D341Med (cell line): Measurements from ENCODE around the gene TTC38.

Experiments
- DNase-seq: peaks from one replicate; pipeline ENCODE4 v3.0.0; 2012; ENCODE audit warnings: low spot score

Gene TTC38

DNA sequence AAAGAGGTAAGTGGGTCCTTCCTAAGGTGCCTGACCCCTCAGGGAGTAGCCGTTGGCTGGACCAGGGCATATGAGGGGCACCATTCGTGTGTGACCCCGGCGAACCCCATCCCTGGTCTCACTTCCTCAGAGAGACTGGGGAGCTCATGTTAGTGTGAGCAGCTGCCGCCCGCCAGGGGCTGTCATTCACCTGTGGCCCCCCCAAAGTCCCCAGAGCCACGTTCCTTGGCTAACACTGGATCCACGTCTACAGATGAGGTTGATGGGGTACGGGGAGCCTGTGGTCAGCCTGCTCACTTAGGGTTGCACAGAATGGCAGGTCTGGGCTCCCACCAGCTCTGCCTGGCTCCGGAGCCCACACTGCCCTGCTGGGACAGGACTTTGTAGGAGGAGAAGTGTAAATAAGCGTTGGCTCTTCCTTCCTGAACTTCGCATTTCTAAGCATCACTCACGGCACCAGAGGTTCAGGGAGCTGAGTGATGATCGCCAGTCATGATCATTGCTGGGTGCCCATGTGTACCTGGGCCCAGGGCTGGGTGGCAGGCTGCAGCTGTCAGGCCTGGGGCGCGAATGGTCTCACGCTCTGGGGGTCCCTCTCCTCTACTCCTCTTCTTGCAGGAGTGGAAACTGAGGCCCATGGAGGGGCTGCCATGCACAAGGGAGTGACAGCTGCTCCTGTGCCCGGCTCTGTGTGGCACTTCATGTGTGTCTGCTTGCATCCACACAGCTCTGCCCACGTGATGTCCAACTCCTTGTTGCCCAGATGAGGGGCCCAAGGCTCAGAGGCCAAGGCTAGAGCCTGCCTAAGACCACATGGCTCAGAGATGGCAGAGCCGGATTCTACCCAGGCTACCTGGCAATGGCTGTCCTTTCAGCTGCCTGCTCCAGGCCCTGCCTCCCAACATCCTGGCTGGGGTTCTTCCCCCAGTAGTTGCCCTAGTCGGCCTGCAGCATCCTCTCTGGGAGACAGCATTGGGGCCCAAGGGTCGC is 11.1 kb downstream of the TTC38 start:
- DNase-seq: no peak

DNA sequence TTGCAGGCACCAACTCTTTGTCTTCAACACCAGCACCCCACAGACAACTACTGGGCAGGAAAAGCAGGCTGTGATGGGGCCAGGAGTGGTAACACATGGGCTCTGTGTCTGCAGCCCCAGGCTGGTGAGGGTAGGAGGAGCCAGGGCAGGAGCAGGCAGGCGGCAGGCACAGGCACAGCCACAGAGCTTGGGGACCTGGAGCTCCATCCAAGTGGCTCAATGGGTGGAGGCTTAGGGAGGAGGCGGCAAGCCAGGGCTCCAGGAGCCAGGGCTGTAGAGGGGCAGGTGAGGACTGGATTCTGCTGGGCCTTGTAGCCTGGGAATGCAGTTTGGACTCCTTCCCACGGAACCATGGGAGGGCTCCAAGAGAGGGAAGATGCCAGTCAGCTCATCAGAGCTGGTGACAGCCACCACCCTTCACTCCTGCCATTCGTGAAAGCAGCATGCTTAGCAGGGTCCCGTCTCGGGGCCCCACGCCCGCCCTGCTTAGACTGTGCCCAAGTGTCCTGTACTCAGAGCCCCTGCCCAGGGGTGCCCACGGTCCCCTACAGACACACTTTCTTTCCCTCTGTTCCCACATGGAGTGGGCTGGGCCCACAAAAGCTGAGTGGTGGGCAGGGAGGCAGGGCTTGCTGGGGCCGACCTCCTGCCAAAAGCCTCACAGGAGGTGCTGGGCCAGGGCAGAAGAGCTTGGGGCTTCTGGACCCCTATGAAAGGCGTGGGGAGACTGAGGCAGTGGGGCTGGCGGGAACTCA is 12.4 kb downstream of the TTC38 start:
- no peak for DNase-seq

DNA sequence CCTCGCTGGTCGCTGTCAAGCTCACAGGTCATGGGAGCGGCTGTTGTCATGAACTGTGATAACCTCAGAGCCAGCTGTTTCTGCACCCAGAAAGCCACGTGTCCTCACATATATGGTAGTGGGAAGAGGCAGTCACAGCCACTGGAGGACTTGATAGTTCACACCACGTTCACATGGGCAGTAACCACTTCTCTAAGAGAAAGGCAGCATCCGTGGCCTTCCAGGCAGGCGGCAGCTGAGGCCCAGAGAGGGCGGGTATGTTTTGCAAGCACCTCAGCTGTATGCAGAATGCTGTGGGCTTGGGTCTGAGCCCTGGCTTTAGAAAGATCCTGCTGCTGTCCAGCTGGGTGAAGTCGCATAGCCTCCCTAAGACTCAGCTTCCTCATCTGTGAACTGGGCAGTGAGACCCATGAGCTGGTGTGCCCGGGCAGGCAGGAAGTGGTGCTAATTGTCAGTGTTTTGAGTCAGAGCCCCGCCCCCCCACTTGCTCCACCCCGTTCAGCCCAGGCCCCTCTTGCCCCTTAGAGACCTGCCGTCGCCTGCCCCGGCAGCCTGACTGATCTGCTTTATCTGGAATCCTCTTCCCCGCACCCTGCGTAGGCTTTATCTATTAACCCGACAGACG is 13.3 kb downstream of the TTC38 start:
- no peak for DNase-seq

DNA sequence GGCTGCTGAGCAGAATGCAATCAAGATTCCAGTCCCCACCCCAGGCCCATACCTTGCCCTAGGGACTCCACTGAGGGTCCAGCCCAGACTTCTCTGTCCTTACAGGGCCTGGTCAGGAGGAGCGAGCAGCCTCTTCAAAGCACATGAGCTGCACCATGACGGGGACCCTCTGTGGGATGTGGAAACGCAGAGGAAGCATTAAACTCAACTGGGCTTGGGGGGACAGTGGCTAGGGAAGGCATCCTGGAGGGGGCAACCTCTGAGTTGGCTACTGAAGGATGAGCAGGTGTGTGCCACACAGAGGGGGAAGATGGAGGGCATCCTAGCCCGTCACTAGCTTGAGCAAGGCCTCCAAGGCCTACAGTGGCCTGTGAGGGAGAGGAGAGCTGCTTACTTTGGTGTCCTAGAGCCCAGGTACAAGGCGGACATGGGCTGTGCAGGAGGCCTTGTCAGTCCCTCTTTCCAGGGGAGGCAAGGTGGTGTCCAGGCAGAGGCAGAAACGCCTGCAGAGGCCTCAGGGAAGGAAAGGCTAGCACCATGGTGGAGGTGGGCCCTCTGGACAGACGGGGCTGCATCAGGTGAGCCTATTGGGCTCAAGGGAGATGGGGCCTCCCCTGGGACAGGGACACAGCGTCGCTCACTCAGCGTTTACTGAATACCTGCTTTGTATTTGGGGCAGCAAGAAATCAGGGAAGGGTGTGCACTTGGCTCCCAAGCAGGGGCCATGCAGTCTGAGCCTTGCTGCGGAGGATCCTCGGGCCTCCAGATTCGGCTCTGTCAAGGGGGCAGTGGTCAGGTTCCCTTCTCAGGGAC is 14.3 kb downstream of the TTC38 start:
- DNase-seq: no peak

DNA sequence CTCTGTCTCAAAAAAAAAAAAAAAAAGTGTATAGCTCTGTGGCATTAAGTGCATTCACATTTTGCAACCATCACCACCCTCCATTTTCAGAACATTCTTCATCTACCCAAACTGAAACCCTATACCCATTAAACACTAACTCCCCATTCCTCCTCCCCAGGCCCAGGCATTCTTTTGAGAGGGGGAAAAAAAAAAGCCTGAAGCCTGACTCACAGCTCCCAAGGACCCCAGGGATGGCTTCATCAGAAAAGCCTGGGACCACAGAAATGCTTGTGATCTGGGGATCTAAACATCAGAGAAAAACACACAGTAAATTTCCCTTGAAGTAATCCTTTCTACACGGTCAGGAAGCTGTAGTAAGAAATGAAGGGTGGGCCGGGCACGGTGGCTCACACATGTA is 18.2 kb downstream of the TTC38 start:
- DNase-seq: no peak

DNA sequence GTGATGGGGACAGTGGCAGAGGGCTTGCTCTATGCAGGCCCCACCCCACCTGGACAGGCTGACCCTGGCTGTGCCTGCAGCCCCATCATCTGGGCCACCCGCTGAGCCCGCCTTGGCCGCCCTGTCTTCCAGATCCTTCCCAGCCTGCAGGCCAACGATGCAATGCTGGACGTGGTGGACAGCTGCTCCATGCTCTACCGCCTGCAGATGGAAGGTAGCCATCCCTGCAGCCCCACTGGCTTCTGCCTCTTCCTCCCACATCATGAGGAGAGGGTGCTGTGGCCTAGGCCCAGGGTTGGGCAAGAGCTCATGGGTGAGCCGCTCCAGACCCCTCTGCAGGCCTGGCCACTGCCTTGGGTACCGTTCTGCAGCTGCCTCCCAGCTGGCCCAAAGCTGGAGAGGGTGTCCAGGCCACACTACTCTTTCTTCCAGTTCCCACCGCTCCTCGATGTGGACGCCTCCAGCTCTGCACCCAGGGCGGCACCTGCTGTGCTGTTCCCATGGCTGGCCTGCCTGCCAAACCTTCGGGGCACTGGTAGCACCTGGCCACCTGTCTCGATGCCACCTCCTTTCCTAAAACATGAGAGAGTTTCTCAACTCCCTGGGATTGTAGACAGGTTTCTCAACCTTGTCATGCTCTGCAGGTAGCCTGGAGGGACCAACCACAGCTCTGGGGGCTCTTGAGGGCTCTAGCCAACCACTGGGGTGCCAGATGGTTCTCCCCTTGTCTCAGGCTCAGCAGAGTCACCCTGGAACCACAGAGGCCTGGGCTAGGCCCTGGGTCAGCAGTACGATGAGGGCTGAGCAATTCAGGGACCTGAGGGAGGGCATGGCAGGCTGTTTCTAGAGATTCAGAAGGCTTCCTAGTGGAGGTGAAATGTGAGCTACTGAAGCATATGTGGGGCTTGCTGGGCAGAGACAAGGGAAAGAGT is 19.4 kb downstream of the TTC38 start:
- DNase-seq: no peak

DNA sequence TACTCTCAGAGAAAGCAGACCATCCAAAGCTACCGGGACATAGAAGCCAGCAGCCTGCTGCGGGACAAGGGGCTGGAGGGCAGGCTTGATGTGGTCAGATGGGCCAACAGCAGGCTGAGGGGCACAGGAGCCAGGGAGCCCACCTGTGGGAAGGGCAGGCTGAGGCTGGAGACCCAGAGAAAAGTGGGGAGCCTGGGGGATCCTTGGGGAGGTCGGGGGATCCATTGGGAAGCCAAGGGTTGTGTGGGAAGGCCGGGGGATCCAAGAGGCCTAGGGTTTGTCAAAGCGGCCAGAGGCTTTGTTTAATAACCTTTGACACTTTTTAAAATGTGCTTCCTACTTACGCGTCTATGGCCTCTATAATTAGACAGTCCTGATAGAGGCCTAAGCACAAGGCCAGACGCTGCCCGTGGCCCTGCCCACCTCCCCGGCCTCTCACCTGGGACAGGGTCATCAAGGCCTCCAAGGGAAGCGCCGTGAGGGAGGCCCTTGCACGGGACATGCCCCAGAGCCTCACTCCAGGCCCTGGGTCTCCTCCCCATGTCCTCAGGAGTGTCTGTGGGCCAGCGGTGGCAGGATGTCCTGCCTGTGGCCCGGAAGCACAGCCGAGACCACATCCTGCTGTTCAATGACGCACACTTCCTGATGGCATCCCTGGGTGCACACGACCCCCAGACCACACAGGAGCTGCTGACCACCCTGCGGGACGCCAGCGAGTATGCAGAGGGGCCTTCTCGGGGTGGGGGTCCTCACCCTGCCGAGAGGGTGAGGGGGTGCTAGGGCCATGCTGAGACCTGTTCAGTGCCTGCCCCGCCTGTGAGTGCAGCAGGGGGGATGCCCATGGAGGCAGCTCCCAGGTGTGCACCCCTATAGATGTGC is 20.3 kb downstream of the TTC38 start:
- no peak for DNase-seq

DNA sequence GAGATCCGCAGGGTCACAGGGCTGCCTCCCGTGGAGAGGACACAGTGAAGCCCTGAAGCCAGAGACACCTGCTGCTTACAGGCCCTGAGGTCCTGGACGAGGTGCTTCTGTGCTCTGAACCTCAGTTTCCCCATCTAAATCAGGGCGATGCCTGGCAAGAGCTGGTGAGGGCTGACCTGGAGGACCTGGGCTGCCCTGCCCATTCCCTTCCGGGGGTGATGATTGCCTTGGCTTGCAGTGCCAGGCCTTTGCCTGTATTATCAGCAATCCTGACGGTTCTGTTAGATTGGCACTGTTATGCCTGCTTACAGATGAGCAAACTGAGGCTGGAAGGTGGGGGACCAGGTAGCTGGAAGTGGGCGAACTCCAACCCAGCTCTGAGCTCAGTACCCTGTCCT is 21.0 kb downstream of the TTC38 start:
- no peak for DNase-seq

DNA sequence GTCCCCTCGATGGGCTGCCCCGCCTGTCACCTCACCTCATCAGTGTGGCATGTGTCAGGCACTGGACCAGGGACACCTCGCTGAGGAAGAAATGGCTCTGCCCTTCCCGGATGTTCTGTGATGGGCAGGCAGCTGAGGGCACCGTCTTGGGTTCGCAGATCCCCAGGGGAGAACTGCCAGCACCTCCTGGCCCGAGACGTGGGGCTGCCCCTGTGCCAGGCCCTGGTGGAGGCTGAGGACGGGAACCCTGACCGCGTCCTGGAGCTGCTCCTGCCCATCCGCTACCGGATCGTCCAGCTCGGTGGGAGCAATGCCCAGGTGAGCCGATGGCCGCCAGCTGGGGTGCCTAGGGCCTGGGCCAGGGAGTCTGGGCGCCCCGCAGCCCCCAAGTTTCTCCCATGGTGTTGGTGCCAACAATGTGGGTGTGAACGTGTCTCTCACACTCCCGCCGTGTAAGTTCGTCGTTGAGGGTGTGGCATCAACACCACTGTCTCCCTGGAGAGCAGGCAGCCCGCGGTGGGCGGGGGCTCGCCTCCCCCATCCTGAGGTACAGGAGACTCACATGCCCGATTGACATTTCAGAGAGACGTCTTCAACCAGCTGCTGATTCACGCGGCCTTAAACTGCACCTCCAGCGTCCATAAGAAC is 21.6 kb downstream of the TTC38 start:
- no peak for DNase-seq

DNA sequence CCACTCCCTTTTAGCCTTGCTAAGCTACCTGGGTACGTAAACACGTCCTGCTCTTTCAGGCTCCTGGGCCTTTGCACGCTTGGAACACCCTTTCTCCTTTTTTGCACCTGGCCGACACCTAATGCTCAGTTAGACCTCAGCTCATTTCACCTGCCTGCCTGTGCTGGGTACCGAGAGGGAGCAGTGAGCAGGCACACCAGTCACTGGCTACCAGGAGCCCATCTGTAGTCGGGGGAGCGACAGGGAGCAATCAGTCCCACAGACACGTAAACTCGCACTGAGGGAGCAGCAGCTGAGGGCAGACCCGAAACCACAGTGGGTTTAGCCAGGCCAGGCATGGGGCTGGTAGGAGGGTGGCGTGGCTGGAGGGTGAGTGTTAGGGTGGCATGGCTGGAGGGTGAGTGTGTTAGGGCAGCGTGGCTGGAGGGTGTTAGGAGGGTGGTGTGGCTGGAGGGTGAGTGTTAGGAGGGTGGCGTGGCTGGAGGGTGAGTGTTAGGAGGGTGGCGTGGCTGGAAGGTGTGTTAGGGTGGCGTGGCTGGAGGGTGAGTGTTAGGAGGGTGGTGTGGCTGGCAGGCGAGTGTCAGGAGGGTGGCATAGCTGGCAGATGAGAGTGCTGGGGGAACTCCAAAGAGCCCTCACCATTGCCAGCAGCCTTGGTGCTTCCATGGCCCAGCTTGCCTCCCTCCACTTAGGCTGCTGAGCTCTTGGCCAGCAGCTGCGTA is 22.5 kb downstream of the TTC38 start:
- no peak for DNase-seq

DNA sequence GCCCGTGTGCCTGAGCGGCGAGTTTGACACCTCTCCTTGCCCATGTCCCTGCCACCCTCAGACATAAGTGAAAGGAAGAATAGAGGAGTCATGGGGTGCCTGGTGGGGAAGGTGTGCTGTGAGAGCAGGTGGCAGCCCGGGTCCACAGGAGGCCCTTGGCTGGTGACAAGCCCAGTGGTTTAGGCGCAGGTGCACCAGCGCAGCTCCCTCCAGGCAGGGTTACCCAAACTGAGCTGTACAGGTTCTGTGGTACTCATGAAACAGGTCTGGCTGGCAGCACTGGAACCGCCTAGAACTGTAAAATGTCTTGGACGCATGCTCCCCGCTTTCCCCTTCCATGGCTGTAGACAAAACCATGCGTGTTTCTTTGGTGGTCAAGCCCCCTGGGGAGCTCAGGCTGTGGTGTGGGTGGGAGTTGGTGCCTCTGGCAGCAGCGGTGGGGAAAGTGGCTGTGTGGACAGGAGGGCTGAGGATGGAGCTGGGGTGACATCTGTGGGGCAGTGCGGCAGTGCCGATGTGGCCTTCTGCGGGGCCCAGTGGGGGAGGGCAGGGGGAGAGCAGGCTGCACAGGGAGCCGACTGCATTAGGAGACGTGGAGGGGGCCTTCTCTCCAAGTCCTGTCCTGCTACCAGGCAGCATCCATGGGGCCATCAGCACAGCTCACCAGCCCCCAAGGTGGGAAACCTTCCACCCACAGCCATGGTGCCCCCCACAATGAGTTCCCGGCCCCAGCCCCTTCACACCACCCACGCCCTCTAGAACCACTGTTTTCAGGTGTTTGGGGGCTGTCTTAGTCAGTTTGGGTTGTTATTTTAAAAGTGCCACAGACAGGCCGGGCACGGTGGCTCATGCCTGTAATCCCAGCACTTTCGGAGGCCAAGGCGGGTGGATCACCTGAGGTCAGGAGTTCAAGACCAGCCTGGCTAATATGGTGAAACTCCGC is 23.3 kb downstream of the TTC38 start:
- no peak for DNase-seq

DNA sequence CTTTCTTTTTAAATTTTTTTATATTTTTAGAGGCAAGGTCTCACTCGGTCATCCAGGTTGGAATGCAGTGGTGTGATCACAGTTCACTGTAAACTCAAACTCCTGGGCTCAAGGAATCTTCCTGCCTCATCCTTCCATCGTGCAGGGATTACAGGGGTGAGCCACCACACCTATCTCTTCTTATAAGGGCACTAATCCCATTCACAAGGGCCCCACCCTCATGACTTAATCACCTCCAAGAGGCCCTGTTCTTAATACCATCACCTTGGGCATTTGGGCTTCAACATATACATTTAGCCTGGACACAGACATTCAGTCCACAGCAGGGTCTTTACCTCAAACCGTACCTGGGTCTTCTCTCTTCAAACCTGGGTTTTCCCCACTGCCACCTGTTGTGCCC is 24.4 kb downstream of the TTC38 start:
- no peak for DNase-seq

DNA sequence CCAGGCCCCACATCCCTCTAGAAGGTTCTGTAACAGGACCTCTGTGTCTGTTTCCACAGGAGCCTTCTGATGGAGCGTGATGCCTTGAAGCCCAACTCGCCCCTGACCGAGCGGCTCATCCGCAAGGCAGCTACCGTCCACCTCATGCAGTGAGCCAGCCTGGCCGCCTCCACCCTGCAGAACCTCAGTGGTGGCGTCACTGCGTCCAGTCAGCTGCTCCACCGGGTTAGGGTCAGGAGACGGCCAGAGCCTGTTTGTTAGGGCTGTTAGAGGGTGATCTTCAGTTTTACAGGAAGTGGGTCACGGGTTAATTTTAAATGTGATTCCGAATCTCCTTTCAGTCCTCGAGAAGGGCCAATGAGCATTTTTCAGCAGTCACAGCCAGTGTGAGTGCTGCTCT is 24.9 kb downstream of the TTC38 start:
- no peak for DNase-seq

DNA sequence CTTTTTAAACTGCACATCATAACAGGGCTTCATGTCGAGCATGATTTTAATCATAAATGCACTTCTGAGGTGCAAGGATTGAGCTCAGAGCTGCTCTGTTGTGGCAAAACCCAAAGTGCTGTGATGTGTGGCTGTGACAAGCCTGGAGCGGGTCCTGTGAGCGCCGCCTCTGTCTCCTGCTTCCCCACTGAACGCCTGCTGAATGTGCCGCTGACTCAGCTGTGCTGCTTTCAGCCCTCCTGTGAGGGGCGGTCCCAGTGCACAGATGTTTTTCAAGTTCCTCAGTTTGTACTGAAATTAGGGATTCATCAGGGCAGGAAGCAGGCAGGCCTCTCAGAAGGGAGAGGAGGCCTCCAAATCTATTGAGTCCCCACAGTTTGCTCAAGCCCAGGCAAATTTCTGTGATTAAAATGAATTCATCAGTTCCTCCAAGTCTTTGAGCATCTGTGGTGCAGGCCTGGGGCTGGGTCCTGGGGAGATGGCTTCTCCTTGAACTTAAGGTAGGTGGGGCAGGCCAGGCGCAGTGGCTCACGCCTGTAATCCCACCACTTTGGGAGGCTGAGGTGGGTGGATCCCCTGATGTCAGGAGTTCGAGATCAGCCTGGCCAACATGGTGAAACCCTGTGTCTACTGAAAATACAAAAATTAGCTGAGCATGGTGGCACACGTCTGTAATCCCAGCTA is 25.9 kb downstream of the TTC38 start:
- DNase-seq: no peak

DNA sequence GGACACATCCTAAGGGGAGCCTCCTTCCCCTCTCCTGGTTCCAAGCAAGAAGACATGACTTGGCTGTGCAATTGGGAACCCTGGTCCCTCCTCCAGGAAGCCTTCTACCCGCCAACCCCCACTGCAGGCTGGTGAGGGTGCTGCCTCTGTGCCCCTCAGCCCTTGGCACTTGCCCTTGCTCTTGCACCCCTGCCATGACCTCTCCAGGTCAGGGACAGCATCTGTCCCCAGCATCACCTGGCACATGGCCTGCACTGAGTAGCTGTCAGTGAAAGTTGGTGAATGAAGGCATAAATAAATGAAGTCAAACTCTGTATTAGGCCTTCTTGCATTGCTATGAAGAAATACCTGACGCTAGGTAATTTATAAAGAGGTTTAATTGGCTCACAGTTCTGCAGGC is 27.0 kb downstream of the TTC38 start:
- DNase-seq: no peak

DNA sequence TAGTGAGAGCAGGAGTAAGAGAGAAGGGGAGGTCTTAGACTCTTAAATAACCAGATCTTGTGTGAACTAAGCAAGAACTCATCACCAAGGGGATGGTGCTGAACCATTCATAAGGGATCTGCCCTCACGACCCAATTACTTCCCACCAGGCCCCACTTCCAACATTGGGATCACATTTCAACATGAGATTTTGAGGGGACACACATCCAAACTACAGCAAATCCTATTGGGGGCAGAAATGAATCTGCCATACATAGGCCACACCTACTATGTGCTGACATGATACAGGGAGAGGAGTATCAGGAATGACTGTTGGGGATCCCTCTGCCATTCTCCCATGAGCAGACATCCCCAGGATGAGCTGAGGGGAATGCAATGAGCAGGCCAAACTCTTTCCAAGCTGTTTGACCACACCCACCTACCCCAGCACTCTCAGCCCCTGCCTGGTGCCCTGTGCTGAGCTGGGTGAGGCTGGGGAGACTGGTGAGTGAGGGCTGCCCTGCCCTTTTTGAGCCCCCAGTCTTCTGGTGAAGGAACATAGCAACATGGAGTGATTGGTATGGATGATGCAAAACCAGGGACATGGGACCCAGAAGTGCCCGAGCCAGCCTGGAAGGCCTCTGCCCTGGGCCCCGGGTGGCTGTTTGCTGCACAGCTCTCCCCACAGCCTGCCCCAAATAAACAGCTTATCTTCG is 27.6 kb downstream of the TTC38 start:
- DNase-seq: no peak
